ENCODE measurements around the gene TMEM185B. TPM values are rescaled to one million over a fixed set of nuclear protein-coding genes. Genes with fewer than 3 reads are reported as not detected.
A peak's percentile ranks its signal among the peaks of the same experiment; 100 is the strongest.

The TMEM185B gene
- total and polyA plus RNA-seq, 2 donors (not counting 1 experiment from before 2014, with no cell fraction given) = 25.9 to 28.8 TPM

GRCh38 chr2:120208381-120209353, 14.5 kb downstream of the TMEM185B start:
- no peaks in the 10 kb centered on the region for H3K9me3 ChIP-seq (ENCODE audit: control insufficient read depth, insufficient read depth, low read depth, low read length)
- H3K79me2 ChIP-seq (ENCODE audit: control insufficient read depth, insufficient read depth, low read length) = no peaks in the 10 kb centered on the region
- peaks cover 1% of the 10 kb centered on the region for H3K27me3 ChIP-seq (ENCODE audit: control insufficient read depth, insufficient read depth, low read length)
- H3K4me2 ChIP-seq (ENCODE audit: extremely low read depth, insufficient read depth, low read length) = no peak overlapping the region
- no peak overlapping the region for H2AFZ ChIP-seq (ENCODE audit: low read length)
- TF ChIP-seq CTCF (conservative IDR thresholded peaks at IDR 0.05 in 1 of 2, IDR thresholded peaks at IDR 0.05 in 1 of 2; ENCODE audit: low read depth in 1 of 2, low read length in 2 of 2) (no peak), EZH2 (IDR thresholded peaks at IDR 0.05; ENCODE audit: low read length, missing control alignments) (no peak)
- no peak for DNase-seq (ENCODE audit: low read depth in 2 of 2)
- no peak overlapping the region for H3K9ac ChIP-seq (ENCODE audit: insufficient read depth, low read length)
- no peak overlapping the region for H3K27ac ChIP-seq (ENCODE audit: insufficient read depth, low read length)
- H3K4me1 ChIP-seq (ENCODE audit: control insufficient read depth, extremely low read depth, insufficient read depth, low read length) = no peaks in the 10 kb centered on the region
- H4K20me1 ChIP-seq (ENCODE audit: control insufficient read depth, extremely low read depth, insufficient read depth, low read length) = no peaks in the 10 kb centered on the region
- H3K36me3 ChIP-seq (ENCODE audit: control insufficient read depth, insufficient read depth, low read length) = no peaks in the 10 kb centered on the region
- no peak overlapping the region for H3K4me3 ChIP-seq (replicated peaks in 1 of 4; ENCODE audit: control extremely low read depth in 1 of 4, insufficient read depth in 1 of 4, low read depth in 3 of 4, low read length in 4 of 4)

- Histone ChIP-seq H3K79me2 (ENCODE audit: control insufficient read depth, insufficient read depth, low read length) (no peaks in the 10 kb centered on the region), H3K9ac (ENCODE audit: insufficient read depth, low read length) (no peak overlapping the region), H3K27me3 (ENCODE audit: control insufficient read depth, insufficient read depth, low read length) (peaks cover 3% of the 10 kb centered on the region), H2AFZ (ENCODE audit: low read length) (no peak overlapping the region), H3K4me1 (ENCODE audit: control insufficient read depth, extremely low read depth, insufficient read depth, low read length) (no peaks in the 10 kb centered on the region), H3K4me2 (ENCODE audit: extremely low read depth, insufficient read depth, low read length) (no peak overlapping the region), H3K36me3 (ENCODE audit: control insufficient read depth, insufficient read depth, low read length) (no peaks in the 10 kb centered on the region), H4K20me1 (ENCODE audit: control insufficient read depth, extremely low read depth, insufficient read depth, low read length) (no peaks in the 10 kb centered on the region), H3K27ac (ENCODE audit: insufficient read depth, low read length) (no peak overlapping the region), H3K4me3 (replicated peaks in 1 of 4; ENCODE audit: control extremely low read depth in 1 of 4, insufficient read depth in 1 of 4, low read depth in 3 of 4, low read length in 4 of 4) (no peak overlapping the region), H3K9me3 (ENCODE audit: control insufficient read depth, insufficient read depth, low read depth, low read length) (no peaks in the 10 kb centered on the region)
- DNase-seq (ENCODE audit: low read depth in 2 of 2) = no peak
- peak in 1 of 2 donors; percentile 45 for TF ChIP-seq CTCF (conservative IDR thresholded peaks at IDR 0.05 in 1 of 2, IDR thresholded peaks at IDR 0.05 in 1 of 2; ENCODE audit: low read depth in 1 of 2, low read length in 2 of 2)
- TF ChIP-seq EZH2 (IDR thresholded peaks at IDR 0.05; ENCODE audit: low read length, missing control alignments) = no peak
These were observed 17.1 kb downstream of the TMEM185B start for GRCh38 chr2:120206022-120206581.

- Histone ChIP-seq H3K27ac (ENCODE audit: insufficient read depth, low read length) (no peak overlapping the region), H4K20me1 (ENCODE audit: control insufficient read depth, extremely low read depth, insufficient read depth, low read length) (no peaks in the 10 kb centered on the region), H3K79me2 (ENCODE audit: control insufficient read depth, insufficient read depth, low read length) (no peaks in the 10 kb centered on the region), H3K36me3 (ENCODE audit: control insufficient read depth, insufficient read depth, low read length) (no peaks in the 10 kb centered on the region), H3K9me3 (ENCODE audit: control insufficient read depth, insufficient read depth, low read depth, low read length) (no peaks in the 10 kb centered on the region), H3K9ac (ENCODE audit: insufficient read depth, low read length) (no peak overlapping the region), H3K4me1 (ENCODE audit: control insufficient read depth, extremely low read depth, insufficient read depth, low read length) (no peaks in the 10 kb centered on the region), H3K27me3 (ENCODE audit: control insufficient read depth, insufficient read depth, low read length) (peaks cover 3% of the 10 kb centered on the region), H2AFZ (ENCODE audit: low read length) (no peak overlapping the region), H3K4me2 (ENCODE audit: extremely low read depth, insufficient read depth, low read length) (no peak overlapping the region), H3K4me3 (replicated peaks in 1 of 4; ENCODE audit: control extremely low read depth in 1 of 4, insufficient read depth in 1 of 4, low read depth in 3 of 4, low read length in 4 of 4) (no peak overlapping the region)
- TF ChIP-seq EZH2 (IDR thresholded peaks at IDR 0.05; ENCODE audit: low read length, missing control alignments) = no peak
- TF ChIP-seq CTCF (conservative IDR thresholded peaks at IDR 0.05 in 1 of 2, IDR thresholded peaks at IDR 0.05 in 1 of 2; ENCODE audit: low read depth in 1 of 2, low read length in 2 of 2) = no peak
- DNase-seq (ENCODE audit: low read depth in 2 of 2) = no peak
These were observed 18.1 kb downstream of the TMEM185B start for GRCh38 chr2:120204945-120205670.

Measured in fibroblast of lung (primary cell).